ENCODE data around the gene PMF1.
"Not testable (repeated sequence)": the region's sequence is repeated elsewhere in the genome, so short reads cannot be mapped to it uniquely, and the experiment has no call there.

Gene PMF1

DNA sequence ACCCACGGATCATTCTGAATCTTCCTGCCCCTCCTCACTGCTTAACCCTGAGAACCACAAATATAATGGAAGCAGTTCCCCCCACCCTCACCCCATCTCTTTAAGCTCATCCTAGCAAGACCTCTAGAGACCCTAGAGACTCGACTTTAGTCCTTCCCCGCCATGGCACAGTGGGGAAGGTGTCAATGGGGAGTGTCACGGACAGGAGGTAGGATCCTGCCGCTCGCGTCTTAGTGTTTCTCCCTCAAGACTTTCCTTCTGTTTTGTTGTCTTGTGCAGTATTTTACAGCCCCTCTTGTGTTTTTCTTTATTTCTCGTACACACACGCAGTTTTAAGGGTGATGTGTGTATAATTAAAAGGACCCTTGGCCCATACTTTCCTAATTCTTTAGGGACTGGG is 677 bp upstream of the PMF1 start:
- Histone ChIP-seq H3K23ac (ENCODE audit: low read length) (no peak overlapping the region), H3K18ac (ENCODE audit: low read length) (no peak overlapping the region), H3K4me3 (ENCODE audit: low read depth, low read length) (no peak overlapping the region), H4K12ac (ENCODE audit: low read depth, low read length) (peak overlapping the region; percentile 87), H4K8ac (ENCODE audit: low read depth, low read length) (peak overlapping the region; percentile 84), H3K9ac (ENCODE audit: low read length) (no peak overlapping the region), H2BK5ac (ENCODE audit: low read depth, low read length, poor library complexity) (no peak overlapping the region), H3K27ac (ENCODE audit: low read depth, low read length) (no peak overlapping the region), H2BK120ac (ENCODE audit: insufficient read depth, low read length, poor library complexity) (no peak overlapping the region), H3K4me2 (ENCODE audit: low read length) (peak overlapping the region; percentile 60), H3K36me3 (ENCODE audit: control insufficient read depth in 1 of 2, insufficient read depth in 2 of 2, low read length in 2 of 2) (peaks cover 15 to 17% of the 10 kb centered on the region in 2 experiments), H3K9me3 (ENCODE audit: insufficient read depth, low read depth, low read length) (peaks cover 2% of the 10 kb centered on the region), H3K27me3 (ENCODE audit: insufficient read depth, low read length) (no peaks in the 10 kb centered on the region), H2BK12ac (ENCODE audit: low read length) (peak overlapping the region; percentile 76), H3K4me1 (ENCODE audit: control insufficient read depth in 1 of 2, insufficient read depth in 2 of 2, low read length in 2 of 2) (peaks cover 0 to 6% of the 10 kb centered on the region in 2 experiments), H3K4ac (ENCODE audit: low read depth, low read length) (peak overlapping the region; percentile 37), H2AK5ac (ENCODE audit: low read length) (peak overlapping the region; percentile 89), H2AFZ (ENCODE audit: insufficient read depth, low read length, poor library complexity) (no peak overlapping the region), H3K79me2 (ENCODE audit: control insufficient read depth, insufficient read depth, low read length, poor library complexity) (peaks cover 1% of the 10 kb centered on the region), H3K79me1 (ENCODE audit: low read length) (peaks cover 2% of the 10 kb centered on the region), H3K14ac (ENCODE audit: low read length) (no peak overlapping the region), H4K91ac (ENCODE audit: low read depth, low read length) (peak overlapping the region; percentile 61)
- no CpG with 5 or more reads among the region's 9 CpGs for WGBS (ENCODE audit: extremely low coverage, insufficient coverage, insufficient read length)
- DNase-seq: no peak

DNA sequence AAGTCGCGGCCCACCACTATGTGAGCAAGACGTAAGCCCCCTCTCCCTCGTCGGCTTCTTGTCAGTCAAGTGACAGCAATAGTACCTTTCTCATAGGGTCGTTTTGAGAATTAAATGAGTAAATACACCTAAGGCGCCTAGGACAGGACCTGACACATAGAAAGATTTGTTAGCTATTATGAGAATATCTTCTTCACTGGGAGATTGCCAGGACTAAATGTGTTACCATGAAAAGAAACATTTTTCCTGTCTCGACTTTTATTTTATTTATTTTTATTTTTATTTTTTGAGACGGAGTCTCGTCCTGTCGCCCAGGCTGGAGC is 798 bp downstream of the PMF1 start:
- peak overlapping the region; percentile 12 for H2BK120ac ChIP-seq (ENCODE audit: insufficient read depth, low read length, poor library complexity)

GRCh38 chr1:156214024-156214748 is 1.4 kb downstream of the PMF1 start:
- no CpG with 5 or more reads among the region's 16 CpGs for WGBS (ENCODE audit: extremely low coverage, insufficient coverage, insufficient read length)

More for the DNA sequence above, 798 bp downstream of the PMF1 start:
- H3K14ac ChIP-seq (ENCODE audit: low read length): peak overlapping the region; percentile 71
- H3K4me2 ChIP-seq (ENCODE audit: low read length): peak overlapping the region; percentile 62
- H2BK5ac ChIP-seq (ENCODE audit: low read depth, low read length, poor library complexity): no peak overlapping the region
- no peak overlapping the region for H2AK5ac ChIP-seq (ENCODE audit: low read length)
- DNase-seq: no peak
- no peak overlapping the region for H3K23ac ChIP-seq (ENCODE audit: low read length)
- peaks cover 1% of the 10 kb centered on the region for H3K79me2 ChIP-seq (ENCODE audit: control insufficient read depth, insufficient read depth, low read length, poor library complexity)
- peak overlapping the region; percentile 44 for H3K9ac ChIP-seq (ENCODE audit: low read length)
- H3K18ac ChIP-seq (ENCODE audit: low read length): no peak overlapping the region
- H3K27me3 ChIP-seq (ENCODE audit: insufficient read depth, low read length): no peaks in the 10 kb centered on the region
- no CpG with 5 or more reads among the region's 11 CpGs for WGBS (ENCODE audit: extremely low coverage, insufficient coverage, insufficient read length)
- peak overlapping the region; percentile 9 for H3K4ac ChIP-seq (ENCODE audit: low read depth, low read length)
- peaks cover 10 to 12% of the 10 kb centered on the region in 2 experiments for H3K36me3 ChIP-seq (ENCODE audit: control insufficient read depth in 1 of 2, insufficient read depth in 2 of 2, low read length in 2 of 2)
- H2BK12ac ChIP-seq (ENCODE audit: low read length): no peak overlapping the region
- H3K4me1 ChIP-seq (ENCODE audit: control insufficient read depth in 1 of 2, insufficient read depth in 2 of 2, low read length in 2 of 2): peaks cover 0 to 6% of the 10 kb centered on the region in 2 experiments
- H4K91ac ChIP-seq (ENCODE audit: low read depth, low read length): peak overlapping the region; percentile 58
- H3K9me3 ChIP-seq (ENCODE audit: insufficient read depth, low read depth, low read length): peaks cover 2% of the 10 kb centered on the region
- peak overlapping the region; percentile 88 for H3K4me3 ChIP-seq (ENCODE audit: low read depth, low read length)
- H3K27ac ChIP-seq (ENCODE audit: low read depth, low read length): peak overlapping the region; percentile 11
- peak overlapping the region; percentile 80 for H2AFZ ChIP-seq (ENCODE audit: insufficient read depth, low read length, poor library complexity)
- H4K12ac ChIP-seq (ENCODE audit: low read depth, low read length): peak overlapping the region; percentile 40
- peak overlapping the region; percentile 70 for H4K8ac ChIP-seq (ENCODE audit: low read depth, low read length)
- peaks cover 2% of the 10 kb centered on the region for H3K79me1 ChIP-seq (ENCODE audit: low read length)

DNA sequence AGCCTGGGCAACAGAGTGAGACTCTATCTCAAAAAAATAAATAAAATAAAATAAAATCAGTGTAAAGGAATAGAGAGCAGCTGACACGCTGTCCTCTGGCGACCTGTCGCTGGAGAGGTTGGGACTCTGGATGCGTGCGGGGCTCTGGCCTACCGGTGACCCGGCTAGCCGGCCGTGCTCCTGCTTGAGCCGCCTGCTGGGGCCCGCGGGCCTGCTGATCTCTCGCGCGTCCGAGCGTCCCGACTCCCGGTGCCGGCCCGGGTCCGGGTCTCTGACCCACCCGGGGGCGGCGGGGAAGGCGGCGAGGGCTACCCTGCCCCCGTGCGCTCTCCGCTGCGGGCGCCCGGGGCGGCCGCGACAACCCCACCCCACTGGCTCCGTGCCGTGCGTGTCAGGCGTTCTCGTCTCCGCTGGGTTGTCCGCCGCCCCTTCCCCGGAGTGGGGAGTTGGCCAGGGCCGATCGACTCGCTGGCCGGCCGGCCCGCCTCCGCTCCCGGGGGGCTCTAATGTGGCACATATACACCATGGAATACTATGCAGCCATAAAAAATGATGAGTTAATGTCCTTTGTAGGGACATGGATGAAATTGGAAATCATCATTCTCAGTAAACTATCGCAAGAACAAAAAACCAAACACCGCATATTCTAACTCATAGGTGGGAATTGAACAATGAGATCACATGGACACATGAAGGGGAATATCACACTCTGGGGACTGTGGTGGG is 3.7 kb downstream of the PMF1 start:
- H4K8ac ChIP-seq (ENCODE audit: low read depth, low read length); H2AFZ ChIP-seq (ENCODE audit: insufficient read depth, low read length, poor library complexity); H3K4ac ChIP-seq (ENCODE audit: low read depth, low read length); H3K27ac ChIP-seq (ENCODE audit: low read depth, low read length); H3K4me1 ChIP-seq (ENCODE audit: control insufficient read depth in 1 of 2, insufficient read depth in 2 of 2, low read length in 2 of 2); H3K23ac ChIP-seq (ENCODE audit: low read length); H3K4me3 ChIP-seq (ENCODE audit: low read depth, low read length); H4K12ac ChIP-seq (ENCODE audit: low read depth, low read length); H4K91ac ChIP-seq (ENCODE audit: low read depth, low read length); H3K18ac ChIP-seq (ENCODE audit: low read length); H3K79me2 ChIP-seq (ENCODE audit: control insufficient read depth, insufficient read depth, low read length, poor library complexity); H2BK5ac ChIP-seq (ENCODE audit: low read depth, low read length, poor library complexity); H2AK5ac ChIP-seq (ENCODE audit: low read length); H2BK12ac ChIP-seq (ENCODE audit: low read length); H3K4me2 ChIP-seq (ENCODE audit: low read length); H3K9me3 ChIP-seq (ENCODE audit: insufficient read depth, low read depth, low read length); H3K27me3 ChIP-seq (ENCODE audit: insufficient read depth, low read length); DNase-seq; H3K14ac ChIP-seq (ENCODE audit: low read length); H3K36me3 ChIP-seq (ENCODE audit: control insufficient read depth in 1 of 2, insufficient read depth in 2 of 2, low read length in 2 of 2); H2BK120ac ChIP-seq (ENCODE audit: insufficient read depth, low read length, poor library complexity); H3K9ac ChIP-seq (ENCODE audit: low read length); H3K79me1 ChIP-seq (ENCODE audit: low read length): not testable (repeated sequence)
- WGBS (ENCODE audit: extremely low coverage, insufficient coverage, insufficient read length): no CpG with 5 or more reads among the region's 55 CpGs

More at GRCh38 chr1:156214024-156214748, 1.4 kb downstream of the PMF1 start:
- Histone ChIP-seq H4K12ac (ENCODE audit: low read depth, low read length) (no peak overlapping the region), H3K14ac (ENCODE audit: low read length) (no peak overlapping the region), H2AFZ (ENCODE audit: insufficient read depth, low read length, poor library complexity) (no peak overlapping the region), H3K27ac (ENCODE audit: low read depth, low read length) (no peak overlapping the region), H2BK5ac (ENCODE audit: low read depth, low read length, poor library complexity) (no peak overlapping the region), H3K79me1 (ENCODE audit: low read length) (peaks cover 2% of the 10 kb centered on the region), H3K4me1 (ENCODE audit: control insufficient read depth in 1 of 2, insufficient read depth in 2 of 2, low read length in 2 of 2) (peaks cover 0 to 6% of the 10 kb centered on the region in 2 experiments), H3K79me2 (ENCODE audit: control insufficient read depth, insufficient read depth, low read length, poor library complexity) (peaks cover 1% of the 10 kb centered on the region), H2BK12ac (ENCODE audit: low read length) (no peak overlapping the region), H3K4ac (ENCODE audit: low read depth, low read length) (peak overlapping the region; percentile 6), H4K91ac (ENCODE audit: low read depth, low read length) (no peak overlapping the region), H3K18ac (ENCODE audit: low read length) (no peak overlapping the region), H3K4me2 (ENCODE audit: low read length) (peak overlapping the region; percentile 6), H3K36me3 (ENCODE audit: control insufficient read depth in 1 of 2, insufficient read depth in 2 of 2, low read length in 2 of 2) (peaks cover 10 to 12% of the 10 kb centered on the region in 2 experiments), H3K9me3 (ENCODE audit: insufficient read depth, low read depth, low read length) (peaks cover 2% of the 10 kb centered on the region), H3K9ac (ENCODE audit: low read length) (no peak overlapping the region), H3K23ac (ENCODE audit: low read length) (no peak overlapping the region), H3K4me3 (ENCODE audit: low read depth, low read length) (no peak overlapping the region), H3K27me3 (ENCODE audit: insufficient read depth, low read length) (no peaks in the 10 kb centered on the region), H4K8ac (ENCODE audit: low read depth, low read length) (no peak overlapping the region), H2BK120ac (ENCODE audit: insufficient read depth, low read length, poor library complexity) (no peak overlapping the region), H2AK5ac (ENCODE audit: low read length) (no peak overlapping the region)
- DNase-seq: peak; percentile 40 to 59

Measured in trophoblast cell (in vitro differentiated cells and primary cell).